Posterior cingulate gyrus (tissue), 11 donors: ENCODE measurements around the gene ZNF503.

Source experiments
- DNase-seq, 10 donors: peaks; one replicate each; pipeline versions ENCODE4 v3.0.0 to v3.0.0-alpha.2; 2020 to 2021; ENCODE audit warnings: mixed read lengths in 3 of 10
- intact Hi-C: fragments of 100-400 bp; cut with DNase I; formaldehyde crosslinking; loops from one replicate; pipeline ENCODE4 v1.15.1; 2023

The ZNF503 gene

GRCh38 chr10:75431180-75432111, 29.9 kb upstream of the ZNF503 start, which contains the start of gene LRMDA:
LRMDA (plus strand) TSS chr10:75431624.
- intact Hi-C loops = no loop called here
- peak in 2 of 10 donors; percentile 13 to 16 for DNase-seq

DNA sequence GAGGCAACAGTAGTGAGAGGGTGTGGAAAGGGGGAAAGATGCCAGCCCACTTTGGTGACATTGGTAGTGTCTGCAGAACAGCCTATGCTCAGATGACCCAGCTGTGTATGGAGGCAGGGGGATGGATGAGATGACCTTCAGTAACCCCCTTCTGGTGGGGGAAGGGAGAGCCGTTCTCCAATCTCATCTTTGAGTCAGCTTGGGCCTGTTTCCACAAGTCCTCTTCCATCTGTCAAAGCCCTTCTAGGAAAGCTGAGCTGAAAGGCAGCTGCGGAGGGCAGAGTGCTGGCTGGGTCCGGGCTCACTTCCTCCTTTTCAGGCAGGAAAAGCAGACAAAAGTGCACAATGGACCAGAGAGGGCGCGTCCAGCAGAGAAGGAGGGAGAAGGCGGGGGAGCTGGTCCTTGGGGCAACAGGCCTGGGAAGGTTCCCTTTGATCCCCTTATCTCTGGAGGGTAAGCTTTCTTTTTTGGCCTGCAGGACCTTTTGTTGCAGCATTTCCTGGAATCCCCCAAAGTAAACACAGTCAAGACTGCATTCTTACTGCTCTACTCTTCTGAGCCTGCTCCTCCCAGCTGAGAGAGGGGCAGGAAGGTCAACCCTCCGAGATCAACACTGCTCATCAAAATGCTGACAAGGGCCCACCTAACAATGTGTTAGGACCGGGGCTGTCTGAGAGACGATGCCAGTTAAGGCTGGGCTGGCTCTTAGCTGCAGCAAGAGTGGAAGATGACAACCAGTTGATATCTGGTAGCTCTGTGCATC, 28.6 kb upstream of the ZNF503 start:
- peak in 1 of 10 donors; percentile 79 for DNase-seq
- intact Hi-C loops = no loop called here

DNA sequence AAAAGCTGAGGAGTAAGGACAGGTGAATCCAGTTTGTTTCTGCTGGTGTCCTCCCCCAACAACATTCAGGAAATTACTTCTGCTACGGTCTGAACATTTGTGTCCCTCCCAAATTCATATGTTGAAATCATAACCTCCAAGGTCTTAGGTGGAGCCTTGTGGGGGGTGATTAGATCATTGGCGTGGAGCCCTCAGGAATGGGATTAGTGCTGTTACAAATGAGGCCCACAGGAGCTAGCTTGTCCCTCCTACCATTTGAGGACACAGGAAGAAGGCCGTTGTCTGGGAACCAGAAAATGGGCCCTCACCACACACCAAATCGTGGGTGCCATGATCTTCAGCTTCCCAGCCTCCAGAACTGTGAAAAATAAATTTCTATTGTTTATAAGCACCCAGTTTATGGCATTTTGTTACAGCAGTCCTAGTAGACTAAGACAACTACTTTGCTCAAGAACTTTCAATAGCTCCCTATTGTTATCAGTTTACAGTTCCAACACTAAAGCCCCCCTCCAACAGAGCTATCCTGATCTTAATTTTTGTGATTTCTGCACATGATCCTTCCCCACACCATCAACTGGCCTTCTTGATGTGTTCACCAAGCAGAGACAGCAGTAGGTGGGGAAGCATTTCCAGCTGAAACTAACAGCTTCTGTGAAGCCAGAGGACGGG, 27.7 kb upstream of the ZNF503 start:
- intact Hi-C loops = no loop called here
- DNase-seq = no peak

GRCh38 chr10:75428434-75429158, 27.0 kb upstream of the ZNF503 start:
- intact Hi-C loops = no loop called here
- no peak for DNase-seq

GRCh38 chr10:75427951-75428350, 26.4 kb upstream of the ZNF503 start:
- DNase-seq = no peak
- intact Hi-C loops = no loop called here

- no peak for DNase-seq
- intact Hi-C loops = no loop called here
These were observed 25.3 kb upstream of the ZNF503 start for GRCh38 chr10:75426880-75427279.

- no peak for DNase-seq
- intact Hi-C loops = no loop called here
These were observed 23.9 kb upstream of the ZNF503 start for GRCh38 chr10:75425291-75426079.

GRCh38 chr10:75424571-75424970, 23.0 kb upstream of the ZNF503 start:
- no peak for DNase-seq

GRCh38 chr10:75422913-75423312, 21.3 kb upstream of the ZNF503 start:
- no peak for DNase-seq
- intact Hi-C loops = no loop called here

More at GRCh38 chr10:75424571-75424970, 23.0 kb upstream of the ZNF503 start:
- intact Hi-C loops = no loop called here

- intact Hi-C loops = no loop called here
- DNase-seq = peak in 1 of 10 donors; percentile 32
These were observed 17.1 kb upstream of the ZNF503 start for GRCh38 chr10:75418712-75419111.

GRCh38 chr10:75418293-75418692, 16.7 kb upstream of the ZNF503 start:
- DNase-seq = peak in 1 of 10 donors; percentile 45
- intact Hi-C loops = no loop called here

- peak in 1 of 10 donors; percentile 28 for DNase-seq
- intact Hi-C loops = no loop called here
These were observed 16.0 kb upstream of the ZNF503 start for GRCh38 chr10:75417522-75417927.

DNA sequence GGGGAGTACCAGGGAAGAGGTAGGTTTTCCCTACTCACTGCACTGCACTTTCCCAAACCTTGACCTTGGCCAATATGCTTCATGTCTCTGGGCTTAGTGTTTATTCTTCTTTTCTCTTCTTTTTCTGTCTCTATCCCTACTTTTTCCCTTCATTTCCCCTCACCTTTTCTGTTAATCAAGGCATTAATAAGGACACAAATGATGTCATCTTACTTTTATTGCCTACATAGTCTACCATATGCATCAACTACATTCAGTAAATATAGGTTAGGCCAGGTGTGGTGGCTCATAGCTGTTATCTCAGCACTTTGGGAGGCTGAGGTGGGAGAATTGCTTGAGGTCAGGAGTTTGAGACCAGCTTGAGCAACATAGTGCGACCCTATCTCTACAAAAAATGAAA, 13.0 kb upstream of the ZNF503 start:
- peak in 1 of 10 donors; percentile 8 for DNase-seq
- intact Hi-C loops = no loop called here

GRCh38 chr10:75410132-75411005, 8.8 kb upstream of the ZNF503 start:
- intact Hi-C loops = no loop called here
- peak in 1 of 10 donors; percentile 24 for DNase-seq

DNA sequence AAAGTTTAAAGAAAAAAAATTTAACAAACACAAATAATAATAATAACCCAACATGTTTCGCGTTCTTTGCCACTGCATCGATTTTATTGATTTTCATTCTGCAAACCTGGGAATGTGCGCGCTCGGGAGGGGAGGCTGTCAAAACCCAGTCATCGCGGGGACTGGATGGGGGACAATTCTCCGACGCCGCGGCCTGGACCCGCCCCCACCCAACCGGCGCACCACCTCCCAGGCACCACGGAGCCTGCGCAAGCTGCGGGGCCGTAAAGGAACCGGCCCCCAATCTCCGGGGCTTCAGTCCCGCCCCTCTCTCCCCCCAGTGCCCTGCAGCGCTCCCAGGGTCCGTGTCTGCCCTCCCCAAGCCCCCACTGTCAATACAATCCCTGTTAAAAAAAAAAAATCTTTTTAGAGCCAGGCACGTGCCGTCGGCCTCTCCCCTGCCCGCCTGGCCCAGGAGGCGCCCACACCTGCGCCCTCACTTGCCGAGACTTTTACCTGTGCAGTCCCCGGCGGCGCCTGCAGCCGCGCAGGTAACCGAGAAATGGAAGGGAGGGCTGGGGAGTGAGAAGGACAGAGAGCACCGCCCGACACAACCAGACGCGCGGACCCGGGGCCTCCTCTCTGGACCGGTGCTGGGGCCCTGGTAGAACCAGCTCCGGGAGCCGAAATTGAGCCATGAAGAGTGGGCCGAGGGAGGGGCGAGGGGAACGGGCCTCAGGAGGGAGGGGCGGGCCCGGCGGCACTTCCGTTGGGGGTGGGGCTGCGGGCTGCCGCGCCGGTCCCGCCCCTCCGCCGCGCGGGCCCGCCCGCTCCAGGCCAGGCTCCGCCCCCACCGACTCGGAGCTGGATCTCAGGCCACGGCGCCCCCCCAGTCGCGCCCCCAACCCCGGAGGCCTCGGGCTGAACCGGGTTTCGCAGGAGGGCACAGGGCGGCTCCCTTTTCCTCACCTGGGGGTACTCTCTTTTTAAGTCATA, 7.6 kb upstream of the ZNF503 start:
- DNase-seq = peak in 3 of 10 donors; percentile 25 to 90 (median 84)
- intact Hi-C loops = loop anchor here (10.0 kb wide), 1 partner anchor 516 kb away; no protein-coding TSS in a partner anchor

- intact Hi-C loops = loop anchor here (10.0 kb wide), 1 partner anchor 516 kb away; no protein-coding TSS in a partner anchor
- DNase-seq = peak in 1 of 10 donors; percentile 68
These were observed 6.9 kb upstream of the ZNF503 start for GRCh38 chr10:75408509-75408875.
